ENCODE data around the gene FOXP1.

FOXP1 gene

GRCh38 chr3:71124048-71124447 is 459.5 kb downstream of the FOXP1 start:
- DNase-seq (ENCODE audit: low read depth): no peak

- no peak for DNase-seq (ENCODE audit: low read depth)
Measured at GRCh38 chr3:71122641-71123040, 460.9 kb downstream of the FOXP1 start.

GRCh38 chr3:71121429-71122167 is 461.9 kb downstream of the FOXP1 start:
- no peak for DNase-seq (ENCODE audit: low read depth)

- no peak for DNase-seq (ENCODE audit: low read depth)
Measured at GRCh38 chr3:71120012-71120411, 463.5 kb downstream of the FOXP1 start.

- no peak for DNase-seq (ENCODE audit: low read depth)
Measured at GRCh38 chr3:71119171-71119570, 464.4 kb downstream of the FOXP1 start.

GRCh38 chr3:71118436-71118835 is 465.1 kb downstream of the FOXP1 start:
- no peak for DNase-seq (ENCODE audit: low read depth)

GRCh38 chr3:71117572-71118247 is 465.8 kb downstream of the FOXP1 start:
- no peak for DNase-seq (ENCODE audit: low read depth)

- no peak for DNase-seq (ENCODE audit: low read depth)
Measured at GRCh38 chr3:71114610-71115009, 468.9 kb downstream of the FOXP1 start.

GRCh38 chr3:71112576-71112975 is 471.0 kb downstream of the FOXP1 start:
- no peak for DNase-seq (ENCODE audit: low read depth)

GRCh38 chr3:71111784-71112440 is 471.6 kb downstream of the FOXP1 start:
- no peak for DNase-seq (ENCODE audit: low read depth)

GRCh38 chr3:71110385-71111222 is 472.9 kb downstream of the FOXP1 start:
- no peak for DNase-seq (ENCODE audit: low read depth)

- DNase-seq (ENCODE audit: low read depth): no peak
Measured at GRCh38 chr3:71109977-71110285, 473.6 kb downstream of the FOXP1 start.

GRCh38 chr3:71109241-71109976 is 474.1 kb downstream of the FOXP1 start:
- DNase-seq (ENCODE audit: low read depth): no peak

GRCh38 chr3:71107926-71108325 is 475.6 kb downstream of the FOXP1 start:
- no peak for DNase-seq (ENCODE audit: low read depth)

GRCh38 chr3:71104976-71105375 is 478.6 kb downstream of the FOXP1 start:
- DNase-seq (ENCODE audit: low read depth): no peak

- no peak for DNase-seq (ENCODE audit: low read depth)
Measured at GRCh38 chr3:71104556-71104955, 479.0 kb downstream of the FOXP1 start.

- DNase-seq (ENCODE audit: low read depth): no peak
Measured at GRCh38 chr3:71104121-71104541, 479.4 kb downstream of the FOXP1 start.

GRCh38 chr3:71103430-71103921 is 480.1 kb downstream of the FOXP1 start:
- DNase-seq (ENCODE audit: low read depth): no peak

GRCh38 chr3:71102111-71102983 is 481.2 kb downstream of the FOXP1 start:
- no peak for DNase-seq (ENCODE audit: low read depth)

GRCh38 chr3:71101626-71102025 is 481.9 kb downstream of the FOXP1 start:
- DNase-seq (ENCODE audit: low read depth): no peak

- no peak for DNase-seq (ENCODE audit: low read depth)
Measured at GRCh38 chr3:71101014-71101413, 482.5 kb downstream of the FOXP1 start.

Measured in stimulated activated CD8-positive, alpha-beta memory T cell treated with anti-CD3 and anti-CD28 coated beads, Interleukin-4, amount 100 ng/mL, for 24 hours (primary cell).